OCI-LY7 (cell line): ENCODE data around the gene TP53INP2. TPM values are rescaled to one million over a fixed set of nuclear protein-coding genes. Genes with fewer than 3 reads are reported as not detected.

Experiments used
- BruUV-seq: library from RNA; stranded (reverse); fragments of 400-500 nt; replicated peaks from 2 replicates; lab custom pipeline; 2021; lab: Mats Ljungman, UMichigan
- CTCF ChIA-PET: fragments of 300-600 bp; sonication (Branson Sonifier 250); formaldehyde crosslinking; loops from one replicate; lab custom pipeline; 2022; ENCODE audit warnings: antibody characterized with exemption; ENCODE audit not compliant: unreplicated experiment; lab: Charles Lee
- POLR2A ChIA-PET: fragments of 300-600 bp; sonication (Branson Sonifier 250); formaldehyde crosslinking; loops from one replicate; lab custom pipeline; 2022; ENCODE audit warnings: antibody characterized with exemption; lab: Charles Lee
- DNase-seq: peaks from one replicate; pipeline ENCODE4 v3.0.0-alpha.2; 2015; ENCODE audit warnings: low spot score
- H2AFZ ChIP-seq: fragments of 200-600 bp; sonication (generic), shearing (Covaris generic); 2 replicates; pipeline ENCODE4 v1.6.1; 2014; ENCODE audit warnings: mild to moderate bottlenecking, antibody characterized with exemption, low read length, moderate library complexity
- H3K27ac ChIP-seq: fragments of 200-600 bp; sonication (generic); 2 replicates; pipeline ENCODE4 v1.5.1; 2014; ENCODE audit warnings: mixed run types, low read depth, mild to moderate bottlenecking, moderate library complexity, low read length, inconsistent platforms; ENCODE audit not compliant: poor library complexity, severe bottlenecking
- H3K36me3 ChIP-seq: fragments of 200-600 bp; sonication (generic); 2 replicates; pipeline ENCODE4 v1.6.1; 2014; ENCODE audit warnings: mild to moderate bottlenecking, antibody characterized with exemption, low read length, moderate library complexity, mixed read lengths; ENCODE audit not compliant: insufficient read depth
- H3K4me1 ChIP-seq: fragments of 200-600 bp; sonication (generic); 2 replicates; pipeline ENCODE4 v1.5.1; 2014; ENCODE audit warnings: mild to moderate bottlenecking, low read length; ENCODE audit not compliant: insufficient read depth, poor library complexity, severe bottlenecking
- H3K4me2 ChIP-seq: fragments of 200-600 bp; sonication (generic); 2 replicates; pipeline ENCODE4 v1.6.1; 2014; ENCODE audit warnings: mild to moderate bottlenecking, low read length
- H3K4me3 ChIP-seq: fragments of 200-600 bp; sonication (generic); 2 replicates; pipeline ENCODE4 v1.5.1; 2014; ENCODE audit warnings: mild to moderate bottlenecking, low read depth, low read length; ENCODE audit not compliant: poor library complexity, severe bottlenecking
- H3K79me2 ChIP-seq: fragments of 200-600 bp; sonication (generic); 2 replicates; pipeline ENCODE4 v1.6.1; 2016; ENCODE audit warnings: low read depth, mild to moderate bottlenecking, low read length, moderate library complexity, mixed read lengths; ENCODE audit not compliant: insufficient read depth
- H3K9me2 ChIP-seq: fragments of 200-600 bp; sonication (generic); 2 replicates; pipeline ENCODE4 v1.6.1; 2016; ENCODE audit warnings: mild to moderate bottlenecking, low read length, mixed read lengths; ENCODE audit not compliant: insufficient read depth
- H3K9me3 ChIP-seq: fragments of 200-600 bp; sonication (generic); 2 replicates; pipeline ENCODE4 v1.6.1; 2014; ENCODE audit warnings: mild to moderate bottlenecking, mixed run types, low read length, mixed read lengths
- H4K20me1 ChIP-seq: fragments of 200-600 bp; sonication (generic); 2 replicates; pipeline ENCODE4 v1.6.1; 2014; ENCODE audit warnings: mild to moderate bottlenecking, antibody characterized with exemption, low read length, moderate library complexity, mixed read lengths; ENCODE audit not compliant: insufficient read depth
- CTCF ChIP-seq: fragments of 200-600 bp; sonication (generic); conservative IDR thresholded peaks from 2 replicates; pipeline ENCODE4 v1.5.1; 2014; ENCODE audit warnings: mild to moderate bottlenecking, antibody characterized with exemption, low read length, moderate library complexity, mixed read lengths
- EZH2phosphoT487 ChIP-seq: fragments of 200-600 bp; sonication (generic); IDR thresholded peaks from 2 replicates; pipeline ENCODE4 v1.6.1; 2018; ENCODE audit warnings: low read depth, borderline replicate concordance, mild to moderate bottlenecking, mixed run types, antibody characterized with exemption, low read length, moderate library complexity, mixed read lengths
- intact Hi-C: fragments of 100-400 bp; cut with micrococcal nuclease; formaldehyde crosslinking; loops from one replicate; pipeline ENCODE4 v1.10.0; 2022; ENCODE audit not compliant: unreplicated experiment
- total RNA-seq, 2 experiments: library from RNA; depleted of rRNA in 1 of 2; stranded (reverse); fragments of >200 nt in 1 of 2; shearing (Covaris generic) in 1 of 2; gene quantifications; 2 replicates each; pipeline ENCODE4 v1.2.3, GENCODE V29; 2014 to 2022

Gene TP53INP2
- total RNA-seq, 2 experiments from 2014 or later, result 0.73 to 7.9 TPM

- no peaks in the 10 kb centered on the region for H3K4me1 ChIP-seq
- peaks cover 5% of the 10 kb centered on the region; the same call in 1 of the 2 replicates for H3K36me3 ChIP-seq
- H3K27ac ChIP-seq, result no peak overlapping the region
- ChIA-PET POLR2A (interaction anchor here (0.6 to 1.4 kb wide), 4 partner anchors 11 to 540 kb away, joined by 3 to 6 read pairs (median 4); no protein-coding TSS in a partner anchor), CTCF (no interaction called here)
- no peaks in the 10 kb centered on the region for H3K9me2 ChIP-seq
- no peak for TF ChIP-seq CTCF
- TF ChIP-seq EZH2phosphoT487, result no peak
- no TSS peak for BruUV-seq
- H3K4me3 ChIP-seq, result no peak overlapping the region
- H3K4me2 ChIP-seq, result no peak overlapping the region
- no peaks in the 10 kb centered on the region for H3K9me3 ChIP-seq
- H3K79me2 ChIP-seq, result no peaks in the 10 kb centered on the region
- H4K20me1 ChIP-seq, result no peaks in the 10 kb centered on the region
- intact Hi-C loops, result no loop called here
- H2AFZ ChIP-seq, result no peak overlapping the region
- no peak for DNase-seq
These were observed 28.4 kb downstream of the TP53INP2 start for GRCh38 chr20:34732523-34732922.

- ChIA-PET CTCF (no interaction called here), POLR2A (no interaction called here)
- H3K36me3 ChIP-seq, result peaks cover 12% of the 10 kb centered on the region; the same call in 1 of the 2 replicates
- H4K20me1 ChIP-seq, result no peaks in the 10 kb centered on the region
- intact Hi-C loops, result no loop called here
- BruUV-seq, result no TSS peak
- no peaks in the 10 kb centered on the region for H3K9me3 ChIP-seq
- H3K9me2 ChIP-seq, result no peaks in the 10 kb centered on the region
- no peak overlapping the region for H2AFZ ChIP-seq
- H3K27ac ChIP-seq, result no peak overlapping the region
- no peaks in the 10 kb centered on the region for H3K79me2 ChIP-seq
- no peak for TF ChIP-seq EZH2phosphoT487
- TF ChIP-seq CTCF, result no peak
- DNase-seq, result no peak
- no peak overlapping the region for H3K4me2 ChIP-seq
- H3K4me1 ChIP-seq, result no peaks in the 10 kb centered on the region
- no peak overlapping the region for H3K4me3 ChIP-seq
These were observed 32.1 kb downstream of the TP53INP2 start for GRCh38 chr20:34736106-34736735.

- Histone ChIP-seq H3K4me1 (no peaks in the 10 kb centered on the region), H3K79me2 (no peaks in the 10 kb centered on the region), H3K9me3 (no peaks in the 10 kb centered on the region), H3K4me3 (no peak overlapping the region), H4K20me1 (no peaks in the 10 kb centered on the region), H3K36me3 (peaks cover 63% of the 10 kb centered on the region), H3K4me2 (no peak overlapping the region), H3K9me2 (no peaks in the 10 kb centered on the region), H3K27ac (no peak overlapping the region), H2AFZ (no peak overlapping the region)
- DNase-seq, result no peak
- CTCF ChIA-PET, result no interaction called here
- POLR2A ChIA-PET, result no interaction called here
- intact Hi-C loops, result no loop called here
- TF ChIP-seq EZH2phosphoT487, result no peak
- TF ChIP-seq CTCF, result no peak
- no TSS peak for BruUV-seq
These were observed 38.9 kb downstream of the TP53INP2 start for GRCh38 chr20:34743039-34743438.
